Bronchial epithelial cell (primary cell): ENCODE data around the gene SCP2D1. TPM values are rescaled to one million over a fixed set of nuclear protein-coding genes. Genes with fewer than 3 reads are reported as not detected.
A peak's percentile ranks its signal among the peaks of the same experiment; 100 is the strongest.

Experiments used
- DNase-seq: peaks from one replicate; pipeline ENCODE4 v3.0.0-alpha.2; 2010; ENCODE audit warnings: low read depth
- FAIRE-seq: peaks from 2 replicates; lab custom pipeline; 2011; peaks lifted over from hg19 to GRCh38; lab: Jason Lieb, UNC
- H3K27me3 ChIP-seq: 2 replicates; pipeline ENCODE4 v1.5.1; 2011; ENCODE audit warnings: low read length; ENCODE audit not compliant: control insufficient read depth, insufficient read depth
- H3K36me3 ChIP-seq: 2 replicates; pipeline ENCODE4 v1.5.1; 2011; ENCODE audit warnings: low read length; ENCODE audit not compliant: control insufficient read depth, insufficient read depth
- H3K4me3 ChIP-seq: 2 replicates; pipeline ENCODE4 v1.5.1; 2011; ENCODE audit warnings: mild to moderate bottlenecking, low read depth, low read length, control low read depth
- total RNA-seq: library from RNA; depleted of rRNA; stranded (reverse); fragments of >200 nt; gene quantifications from 2 replicates; pipeline ENCODE4 v1.2.1, GENCODE V29; 2014
- TF ChIP-seq, protein P1 (sequence below): IDR thresholded peaks from 2 replicates; pipeline ENCODE4 v1.5.1; 2011; ENCODE audit warnings: mild to moderate bottlenecking, moderate library complexity, low read length, control low read depth, inconsistent platforms; ENCODE audit not compliant: insufficient read depth, severe bottlenecking

SCP2D1 gene
- total RNA-seq, 1 donor from 2014 or later: not detected

GRCh38 chr20:18856873-18857272 is 43.3 kb downstream of the SCP2D1 start:
- H3K36me3 ChIP-seq: no peaks in the 10 kb centered on the region
- FAIRE-seq (no peak), DNase-seq (no peak)
- H3K4me3 ChIP-seq: no peak overlapping the region
- TF ChIP-seq, protein P1, sequence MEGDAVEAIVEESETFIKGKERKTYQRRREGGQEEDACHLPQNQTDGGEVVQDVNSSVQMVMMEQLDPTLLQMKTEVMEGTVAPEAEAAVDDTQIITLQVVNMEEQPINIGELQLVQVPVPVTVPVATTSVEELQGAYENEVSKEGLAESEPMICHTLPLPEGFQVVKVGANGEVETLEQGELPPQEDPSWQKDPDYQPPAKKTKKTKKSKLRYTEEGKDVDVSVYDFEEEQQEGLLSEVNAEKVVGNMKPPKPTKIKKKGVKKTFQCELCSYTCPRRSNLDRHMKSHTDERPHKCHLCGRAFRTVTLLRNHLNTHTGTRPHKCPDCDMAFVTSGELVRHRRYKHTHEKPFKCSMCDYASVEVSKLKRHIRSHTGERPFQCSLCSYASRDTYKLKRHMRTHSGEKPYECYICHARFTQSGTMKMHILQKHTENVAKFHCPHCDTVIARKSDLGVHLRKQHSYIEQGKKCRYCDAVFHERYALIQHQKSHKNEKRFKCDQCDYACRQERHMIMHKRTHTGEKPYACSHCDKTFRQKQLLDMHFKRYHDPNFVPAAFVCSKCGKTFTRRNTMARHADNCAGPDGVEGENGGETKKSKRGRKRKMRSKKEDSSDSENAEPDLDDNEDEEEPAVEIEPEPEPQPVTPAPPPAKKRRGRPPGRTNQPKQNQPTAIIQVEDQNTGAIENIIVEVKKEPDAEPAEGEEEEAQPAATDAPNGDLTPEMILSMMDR: no peak
- H3K27me3 ChIP-seq: no peaks in the 10 kb centered on the region

GRCh38 chr20:18857640-18858039 is 44.1 kb downstream of the SCP2D1 start:
- Histone ChIP-seq H3K4me3 (no peak overlapping the region), H3K27me3 (no peaks in the 10 kb centered on the region), H3K36me3 (no peaks in the 10 kb centered on the region)
- DNase-seq: peak; percentile 68
- TF ChIP-seq, protein P1: no peak
- no peak for FAIRE-seq

DNA sequence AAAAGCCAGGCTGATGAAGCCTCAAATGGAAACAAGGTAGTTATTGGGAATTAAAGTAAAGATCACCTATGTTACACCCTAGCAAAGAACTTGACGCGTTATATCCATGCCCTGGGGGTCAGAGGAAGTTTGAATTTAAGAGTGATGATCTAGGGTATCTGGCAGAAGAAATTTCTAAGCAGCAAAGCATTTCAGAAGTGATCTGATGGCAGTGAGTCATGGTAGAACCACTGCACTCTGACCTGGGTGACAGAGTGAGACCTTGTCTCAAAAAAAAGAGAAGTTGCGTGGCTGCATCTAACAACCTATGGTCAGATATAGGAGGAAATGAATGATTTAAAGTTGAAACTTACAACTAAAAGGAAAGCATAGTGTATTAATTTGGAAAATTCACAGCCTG is 45.2 kb downstream of the SCP2D1 start:
- no peak for FAIRE-seq
- TF ChIP-seq, protein P1: no peak
- H3K4me3 ChIP-seq: no peak overlapping the region
- H3K27me3 ChIP-seq: no peaks in the 10 kb centered on the region
- no peaks in the 10 kb centered on the region for H3K36me3 ChIP-seq
- peak; percentile 7 for DNase-seq

Other genes with a start within 250 kb of the SCP2D1 start
- 108 and 186 TPM in 2 replicates for gene SMIM26, start 246.4 kb upstream of the SCP2D1 start, total RNA-seq
- gene DTD1, start 225.7 kb upstream of the SCP2D1 start, total RNA-seq: 197 and 241 TPM in 2 replicates